GM21447 (cell line): ENCODE results near the gene MAPKAPK2.
"Not testable (repeated sequence)": the region's sequence is repeated elsewhere in the genome, so short reads cannot be mapped to it uniquely, and the experiment has no call there.

Experiments used
- ATAC-seq: cut with Tn5 transposase; IDR thresholded peaks from one replicate; pipeline ENCODE4 v1.9.1; 2021; ENCODE audit not compliant: unreplicated experiment

Gene MAPKAPK2

GRCh38 chr1:206770531-206771337 is 86.0 kb downstream of the MAPKAPK2 start, which contains the start of gene IL19:
Gene IL19, plus strand, starts transcription at chr1:206770773. Its CDS starts 65,890 bp downstream, at chr1:206836663.
- no peak for ATAC-seq

- no peak for ATAC-seq
Measured at GRCh38 chr1:206771338-206771692, 86.6 kb downstream of the MAPKAPK2 start.

DNA sequence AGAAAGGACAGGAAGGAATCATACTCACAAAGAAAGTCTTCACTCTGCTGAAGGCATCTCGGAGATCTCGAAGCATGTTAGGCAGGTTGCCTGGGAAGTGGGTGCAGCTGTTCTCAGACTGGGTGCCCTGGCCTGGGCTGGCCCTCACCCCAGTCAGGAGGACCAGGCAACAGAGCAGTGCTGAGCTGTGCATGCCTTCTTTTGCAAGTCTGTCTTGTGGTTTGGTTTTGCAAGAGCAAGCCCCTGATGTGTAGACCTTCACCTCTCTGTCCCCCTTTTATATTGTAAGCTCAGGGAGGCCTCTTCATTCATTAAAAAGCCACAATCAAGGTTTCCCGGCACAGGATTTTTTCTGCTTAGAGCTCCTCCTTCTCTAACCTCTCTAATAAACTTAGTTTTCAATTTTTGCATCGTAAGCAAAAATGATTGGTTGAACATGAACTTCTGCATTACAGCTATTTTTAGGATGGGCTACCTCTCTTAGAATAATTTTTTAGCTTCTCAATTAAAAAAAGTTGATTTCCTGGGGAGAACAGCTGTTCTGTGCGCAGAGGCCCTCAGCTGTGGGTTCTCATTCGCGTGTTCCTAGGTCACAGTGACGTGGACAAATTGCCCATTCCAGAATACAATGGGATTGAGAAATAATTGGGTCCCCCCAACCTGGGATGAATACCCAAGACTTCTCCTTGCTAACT is 87.7 kb downstream of the MAPKAPK2 start, which contains the start of gene IL10:
Gene IL10 (minus strand): TSS at position 252 of the 695 bp plus-strand sequence. CDS start 59 bp downstream, at position 193.
- ATAC-seq = no peak

GRCh38 chr1:206774093-206774492 is 89.4 kb downstream of the MAPKAPK2 start:
- no peak for ATAC-seq

DNA sequence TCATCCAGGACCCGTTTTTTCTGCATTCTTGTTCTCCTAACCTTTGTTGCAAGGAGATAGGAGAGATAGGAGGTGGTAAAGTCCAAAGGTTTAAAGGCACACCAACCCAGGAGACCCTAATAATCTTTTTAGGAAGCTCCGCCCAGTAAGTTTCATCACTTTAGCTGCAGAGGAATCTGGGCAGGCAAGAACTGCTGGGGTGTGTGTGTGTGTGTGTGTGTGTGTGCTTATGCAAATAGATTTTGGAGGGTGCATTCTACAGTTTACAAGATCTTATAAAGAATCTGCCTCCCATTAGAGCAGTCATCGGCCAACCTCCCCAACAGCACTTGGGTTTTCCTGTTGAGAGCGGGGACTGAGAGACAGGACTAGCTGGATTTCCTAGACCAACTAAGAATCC is 91.5 kb downstream of the MAPKAPK2 start:
- ATAC-seq = no peak

DNA sequence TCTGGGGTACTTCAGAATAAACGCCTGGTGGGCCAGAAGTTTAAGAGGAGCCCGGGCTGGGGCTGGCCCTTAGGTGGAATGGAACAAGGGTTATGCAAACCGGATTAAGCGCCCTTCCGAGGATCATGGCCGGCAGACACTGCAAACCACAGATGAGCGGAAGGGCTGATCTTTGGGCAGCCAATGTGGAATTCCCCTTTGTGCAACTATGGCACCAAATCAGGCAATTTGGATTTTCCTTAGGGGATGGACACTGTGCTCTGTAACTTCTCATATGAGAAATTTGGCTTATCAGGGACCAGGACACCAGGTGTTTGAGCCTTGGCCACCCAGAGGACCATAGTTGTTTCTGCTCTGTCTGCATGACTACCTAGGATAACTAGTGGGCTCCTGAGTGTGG is 93.3 kb downstream of the MAPKAPK2 start:
- ATAC-seq = no peak

- ATAC-seq = not testable (repeated sequence)
Measured at GRCh38 chr1:206778911-206779310, 94.2 kb downstream of the MAPKAPK2 start.

DNA sequence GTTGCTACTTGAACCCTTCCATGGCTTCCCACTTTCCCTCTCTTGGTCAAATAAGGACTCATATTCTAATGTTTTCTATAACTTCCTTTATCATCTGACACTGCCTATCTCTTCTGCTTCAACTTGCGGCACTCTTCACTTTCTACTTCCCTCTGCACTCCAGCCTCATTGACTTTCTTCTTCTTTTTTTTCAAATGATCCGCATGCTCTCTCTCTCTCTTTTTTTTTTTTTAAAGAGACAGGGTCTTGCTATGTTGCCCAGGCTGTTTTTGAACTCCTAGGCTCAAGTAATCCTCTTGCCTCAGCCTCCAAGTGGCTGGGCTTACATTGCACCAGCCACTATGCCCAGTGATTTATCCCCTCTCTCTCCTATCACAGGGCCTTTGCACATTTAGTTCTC is 94.9 kb downstream of the MAPKAPK2 start:
- no peak for ATAC-seq

GRCh38 chr1:206782448-206782847 is 97.7 kb downstream of the MAPKAPK2 start:
- ATAC-seq = peak; percentile 64

GRCh38 chr1:206783506-206783905 is 98.8 kb downstream of the MAPKAPK2 start:
- ATAC-seq = no peak
